ENCODE measurements around the gene FAAP24. TPM values are rescaled to one million over a fixed set of nuclear protein-coding genes. Genes with fewer than 3 reads are reported as not detected.
"Not testable (repeated sequence)": the region's sequence is repeated elsewhere in the genome, so short reads cannot be mapped to it uniquely, and the experiment has no call there.

Gene FAAP24
- total RNA-seq, 1 donor from 2014 or later, result 4.7 TPM

GRCh38 chr19:33022472-33023116 lies 50.6 kb downstream of the FAAP24 start:
- Mint-ChIP-seq H3K27ac (peak overlapping the region; percentile 98), H3K4me3 (ENCODE audit: low read depth) (peak overlapping the region; percentile 41), H3K9me3 (ENCODE audit: low read depth) (no peaks in the 10 kb centered on the region), H3K36me3 (ENCODE audit: insufficient read depth) (peaks cover 19% of the 10 kb centered on the region), H3K4me1 (ENCODE audit: low read depth) (peaks cover 24% of the 10 kb centered on the region), H3K27me3 (no peaks in the 10 kb centered on the region)
- peak; percentile 55 for TF ChIP-seq CTCF (IDR thresholded peaks at IDR 0.05; ENCODE audit: unreplicated experiment)
- DNase-seq (ENCODE audit: low spot score, unreplicated experiment), result peak; percentile 22

GRCh38 chr19:33024398-33024797 lies 52.4 kb downstream of the FAAP24 start:
- no peak for TF ChIP-seq CTCF (IDR thresholded peaks at IDR 0.05; ENCODE audit: unreplicated experiment)
- Mint-ChIP-seq H3K27me3 (no peaks in the 10 kb centered on the region), H3K9me3 (ENCODE audit: low read depth) (peaks cover 4% of the 10 kb centered on the region), H3K36me3 (ENCODE audit: insufficient read depth) (peaks cover 25% of the 10 kb centered on the region), H3K4me3 (ENCODE audit: low read depth) (no peak overlapping the region), H3K4me1 (ENCODE audit: low read depth) (peaks cover 24% of the 10 kb centered on the region), H3K27ac (no peak overlapping the region)
- DNase-seq (ENCODE audit: low spot score, unreplicated experiment), result no peak

- H3K9me3 Mint-ChIP-seq (ENCODE audit: low read depth); H3K27me3 Mint-ChIP-seq; H3K4me3 Mint-ChIP-seq (ENCODE audit: low read depth); DNase-seq (ENCODE audit: low spot score, unreplicated experiment): not testable (repeated sequence)
- H3K4me1 Mint-ChIP-seq (ENCODE audit: low read depth), result peaks cover 24% of the 10 kb centered on the region
- peaks cover 31% of the 10 kb centered on the region for H3K36me3 Mint-ChIP-seq (ENCODE audit: insufficient read depth)
- H3K27ac Mint-ChIP-seq, result peak overlapping the region; percentile 81
Observed at GRCh38 chr19:33025468-33026238, 53.6 kb downstream of the FAAP24 start.

GRCh38 chr19:33026602-33027001 lies 54.6 kb downstream of the FAAP24 start:
- not testable (repeated sequence) for H3K27ac Mint-ChIP-seq; H3K4me3 Mint-ChIP-seq (ENCODE audit: low read depth); H3K27me3 Mint-ChIP-seq; DNase-seq (ENCODE audit: low spot score, unreplicated experiment); H3K9me3 Mint-ChIP-seq (ENCODE audit: low read depth)
- H3K36me3 Mint-ChIP-seq (ENCODE audit: insufficient read depth), result peaks cover 32% of the 10 kb centered on the region
- H3K4me1 Mint-ChIP-seq (ENCODE audit: low read depth), result peaks cover 24% of the 10 kb centered on the region

Other genes with a start within 250 kb of the FAAP24 start
- gene SLC7A9, start 102.5 kb upstream of the FAAP24 start, total RNA-seq, result 4.6 and 5.4 TPM in 2 replicates
- 41.4 and 47.3 TPM in 2 replicates for gene CEP89, start 284 bp upstream of the FAAP24 start, total RNA-seq
- 33.9 and 40.2 TPM in 2 replicates for gene RHPN2, start 92.6 kb downstream of the FAAP24 start, total RNA-seq
- gene GPATCH1, start 108.9 kb downstream of the FAAP24 start, total RNA-seq, result 13.4 and 15.6 TPM in 2 replicates
- gene WDR88, start 159.9 kb downstream of the FAAP24 start, total RNA-seq, result not detected in 2 replicates
- gene LRP3, start 222.1 kb downstream of the FAAP24 start, total RNA-seq, result 50.1 and 51.2 TPM in 2 replicates